PFSK-1 (cell line): Measurements from ENCODE around the gene KATNAL2.

Experiments
- POLR2AphosphoS5 ChIP-seq: IDR thresholded peaks from 2 replicates; pipeline ENCODE4 v1.6.1; 2012; ENCODE audit warnings: low read depth, mild to moderate bottlenecking, control low read depth, low read length, moderate library complexity
- TAF1 ChIP-seq: IDR thresholded peaks from 2 replicates; pipeline ENCODE4 v1.6.1; 2012; ENCODE audit warnings: low read length, control low read depth, borderline replicate concordance; ENCODE audit not compliant: insufficient read depth

DNA sequence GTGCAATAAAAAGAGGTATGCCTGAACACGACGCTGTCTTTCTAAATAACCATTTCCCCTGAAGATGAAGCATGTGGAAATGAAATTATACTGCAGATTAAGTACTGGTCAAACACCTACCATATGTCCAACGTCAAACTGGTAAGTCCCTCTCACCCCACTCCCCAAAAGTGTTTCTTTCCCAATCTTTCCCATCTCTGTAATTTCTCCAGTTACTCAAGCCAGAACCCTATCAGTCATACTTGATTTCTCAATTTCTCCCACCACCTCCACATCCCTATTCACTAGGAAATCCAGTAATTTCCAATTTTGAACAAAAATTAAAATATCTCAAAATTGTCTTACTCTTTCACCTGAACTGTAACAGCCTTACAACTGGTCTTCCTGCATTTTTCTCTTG, 203.7 kb downstream of the KATNAL2 start:
- TF ChIP-seq TAF1 (no peak), POLR2AphosphoS5 (no peak)
